NCI-H460 (cell line): Measurements from ENCODE around the gene SCYL3. TPM values are rescaled to one million over a fixed set of nuclear protein-coding genes. Genes with fewer than 3 reads are reported as not detected.
"Not testable (repeated sequence)": the region's sequence is repeated elsewhere in the genome, so short reads cannot be mapped to it uniquely, and the experiment has no call there.

Source experiments
- DNase-seq: peaks from one replicate; pipeline ENCODE4 v3.0.0-alpha.2; 2016; ENCODE audit warnings: low read depth; ENCODE audit errors: extremely low read depth
- small RNA-seq, 2 experiments: library from RNA; depleted of rRNA; stranded (forward); fragments of <200 nt; gene quantifications; one replicate each; pipeline ENCODE3, GENCODE V24; 2014
- total RNA-seq: library from RNA; depleted of rRNA; stranded (reverse); fragments of >200 nt; shearing (Covaris generic); gene quantifications from 2 replicates; pipeline ENCODE4 v1.2.3, GENCODE V29; 2014; rRNA removed

The SCYL3 gene
- total RNA-seq, 1 experiment from 2014 or later, result 8.4 TPM

GRCh38 chr1:169829671-169830070 is 64.0 kb downstream of the SCYL3 start:
- no peak for DNase-seq

DNA sequence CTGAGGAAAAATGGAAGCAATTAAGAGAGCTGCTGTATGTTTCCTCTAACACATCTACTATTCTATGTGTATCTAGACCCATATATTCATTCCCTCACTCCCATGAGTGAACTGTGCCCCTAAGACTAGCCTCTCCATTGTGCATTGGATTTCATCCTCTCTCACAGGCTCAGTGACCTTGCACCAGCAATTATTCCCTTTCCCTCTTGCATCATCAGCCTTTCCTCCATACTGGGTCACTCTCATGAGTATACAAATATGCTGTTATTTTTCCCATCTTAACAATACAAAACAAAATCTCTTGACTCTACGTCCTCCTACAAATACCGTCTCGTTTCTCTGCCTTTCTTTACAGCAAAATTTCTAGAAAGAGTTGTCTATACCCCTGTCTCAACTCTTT is 69.5 kb downstream of the SCYL3 start:
- DNase-seq, result no peak

DNA sequence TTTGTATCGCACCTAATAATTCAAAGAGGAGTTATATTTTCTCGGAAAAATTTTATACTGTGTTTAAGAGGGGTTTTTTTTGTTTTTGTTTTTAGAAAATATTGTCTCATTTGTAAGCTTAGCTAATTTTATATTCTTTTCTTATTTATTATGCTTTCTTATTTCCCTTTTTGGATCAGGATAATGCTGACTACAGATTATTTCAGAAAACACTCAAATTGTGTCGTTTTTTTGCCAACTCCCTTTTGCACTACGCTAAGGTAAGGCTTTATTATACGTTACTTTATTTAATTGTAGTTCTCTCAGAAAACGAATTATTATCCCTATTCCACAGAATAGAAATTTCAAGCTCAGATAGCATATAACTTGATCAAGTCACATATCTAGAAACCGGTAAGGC is 72.2 kb downstream of the SCYL3 start:
- DNase-seq, result no peak

- DNase-seq, result no peak
These were observed 77.1 kb downstream of the SCYL3 start for GRCh38 chr1:169816617-169817016.

- DNase-seq, result no peak
These were observed 79.4 kb downstream of the SCYL3 start for GRCh38 chr1:169814265-169814664.

GRCh38 chr1:169812131-169812530 is 81.6 kb downstream of the SCYL3 start:
- DNase-seq, result no peak

DNA sequence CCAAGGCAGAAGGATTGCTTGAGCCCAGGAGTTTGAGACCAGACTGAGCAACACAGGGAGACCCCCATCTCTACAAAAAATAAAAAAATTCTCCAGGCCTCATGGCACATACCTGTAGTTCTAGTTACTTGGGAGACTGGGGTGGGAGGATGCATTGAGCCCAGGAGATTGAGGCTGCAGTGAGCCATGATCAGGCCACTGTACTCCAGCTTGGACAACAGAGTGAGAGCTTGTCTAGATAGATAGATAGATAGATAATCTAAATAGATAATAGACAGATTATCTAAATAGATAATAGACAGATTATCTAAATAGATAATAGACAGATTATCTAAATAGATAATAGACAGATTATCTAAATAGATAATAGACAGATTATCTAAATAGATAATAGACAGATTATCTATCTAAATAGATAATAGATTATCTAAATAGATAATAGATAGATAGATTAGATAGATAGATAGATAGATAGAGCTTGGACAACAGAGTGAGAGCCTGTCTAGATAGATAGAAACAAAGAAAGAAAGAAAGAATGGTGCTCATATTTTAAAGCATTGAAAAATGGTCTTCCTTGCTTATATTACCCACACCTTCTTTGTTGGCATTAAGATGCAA is 82.2 kb downstream of the SCYL3 start:
- DNase-seq, result not testable (repeated sequence)

GRCh38 chr1:169809370-169810095 is 84.2 kb downstream of the SCYL3 start:
- peak; percentile 45 for DNase-seq

- DNase-seq, result no peak
These were observed 88.8 kb downstream of the SCYL3 start for GRCh38 chr1:169804941-169805340.

DNA sequence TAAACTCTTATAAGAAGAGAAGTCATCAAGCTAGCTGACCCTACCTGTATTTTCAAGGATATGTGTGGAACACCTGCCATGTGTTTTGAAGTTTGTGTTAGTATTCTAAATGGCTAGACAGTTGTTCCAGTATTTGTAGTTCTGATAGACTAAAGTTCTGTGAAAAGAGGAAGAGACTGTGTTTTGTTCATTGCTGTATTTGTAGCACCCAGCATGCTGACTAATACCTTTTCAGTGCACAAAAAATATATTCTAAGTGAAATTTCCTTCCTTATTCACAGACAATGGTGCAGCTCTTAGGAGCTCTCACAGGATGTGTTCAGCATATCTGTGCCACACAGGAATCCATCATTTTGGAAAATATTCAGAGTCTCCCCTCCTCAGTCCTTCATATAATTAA is 90.8 kb downstream of the SCYL3 start:
- DNase-seq, result no peak

Small RNA genes within 50 kb of the gene (small RNA-seq; reads per million reads assigned to genes)
- gene RN7SL333P, result 0 to 0.18 reads per million in 2 experiments

Other genes starting within 250 kb of the SCYL3 start
- gene SELL, start 182.3 kb downstream of the SCYL3 start, total RNA-seq, result not detected in 2 replicates
- not detected in 2 replicates for gene SELE, start 159.8 kb downstream of the SCYL3 start, total RNA-seq
- 20.0 and 20.8 TPM in 2 replicates for gene METTL18, start 99.0 kb downstream of the SCYL3 start, total RNA-seq
- gene KIFAP3, start 180.8 kb upstream of the SCYL3 start, total RNA-seq, result 22.9 and 25.1 TPM in 2 replicates